HL-60 (cell line): Measurements from ENCODE around the gene KMT2A.

ENCODE experiments used
- DNase-seq, 2 experiments: peaks; one replicate each; pipeline ENCODE4 v3.0.0-alpha.2; 2010 to 2020; ENCODE audit warnings: low read depth in 1 of 2, low spot score in 1 of 2
- H3K27ac ChIP-seq: fragments of 250-450 bp; sonication (Bioruptor Pico); replicated peaks from 2 replicates; pipeline ENCODE4 v1.5.1; 2020; ENCODE audit warnings: mild to moderate bottlenecking, moderate library complexity
- H3K27me3 ChIP-seq: fragments of 250-450 bp; sonication (Bioruptor Pico); 2 replicates; pipeline ENCODE4 v1.5.1; 2021; ENCODE audit warnings: mild to moderate bottlenecking, moderate library complexity; ENCODE audit not compliant: insufficient read depth, poor library complexity, severe bottlenecking
- H3K4me3 ChIP-seq: replicated peaks from 2 replicates; pipeline ENCODE4 v1.5.1; 2011; ENCODE audit warnings: mild to moderate bottlenecking, control low read depth, low read length; ENCODE audit not compliant: insufficient read depth
- CTCF ChIP-seq: IDR thresholded peaks from one replicate; pipeline ENCODE4 v1.5.1; 2011; ENCODE audit warnings: low read length, control low read depth, inconsistent platforms; ENCODE audit not compliant: insufficient read depth
- GABPA ChIP-seq: IDR thresholded peaks from 2 replicates; pipeline ENCODE4 v1.6.1; 2012; ENCODE audit warnings: low read depth
- POLR2AphosphoS5 ChIP-seq: IDR thresholded peaks from 2 replicates; pipeline ENCODE4 v1.6.1; 2012; ENCODE audit warnings: low read depth
- REST ChIP-seq: IDR thresholded peaks from 2 replicates; pipeline ENCODE4 v1.6.1; 2012; ENCODE audit warnings: low read depth; ENCODE audit not compliant: insufficient replicate concordance
- SPI1 ChIP-seq: IDR thresholded peaks from 2 replicates; pipeline ENCODE4 v1.6.1; 2012; ENCODE audit warnings: low read depth, mild to moderate bottlenecking, borderline replicate concordance

Gene KMT2A

GRCh38 chr11:118448294-118448693 lies 12.0 kb downstream of the KMT2A start:
- Histone ChIP-seq H3K27ac (no peak overlapping the region), H3K4me3 (no peak overlapping the region), H3K27me3 (no peaks in the 10 kb centered on the region)
- no peak for TF ChIP-seq POLR2AphosphoS5
- no peak for TF ChIP-seq CTCF
- no peak for TF ChIP-seq GABPA
- TF ChIP-seq SPI1, result no peak
- no peak for TF ChIP-seq REST
- no peak for DNase-seq

GRCh38 chr11:118449316-118449918 lies 13.1 kb downstream of the KMT2A start:
- Histone ChIP-seq H3K4me3 (no peak overlapping the region), H3K27ac (no peak overlapping the region), H3K27me3 (no peaks in the 10 kb centered on the region)
- TF ChIP-seq POLR2AphosphoS5 (no peak), CTCF (no peak), SPI1 (no peak), GABPA (no peak), REST (no peak)
- no peak for DNase-seq

GRCh38 chr11:118450451-118450850 lies 14.2 kb downstream of the KMT2A start:
- Histone ChIP-seq H3K4me3 (no peak overlapping the region), H3K27ac (no peak overlapping the region), H3K27me3 (no peaks in the 10 kb centered on the region)
- no peak for TF ChIP-seq REST
- DNase-seq, result no peak

GRCh38 chr11:118462178-118462577 lies 25.9 kb downstream of the KMT2A start:
- no peak for DNase-seq

More at GRCh38 chr11:118462178-118462577, 25.9 kb downstream of the KMT2A start:
- Histone ChIP-seq H3K27ac (no peak overlapping the region), H3K27me3 (no peaks in the 10 kb centered on the region), H3K4me3 (no peak overlapping the region)
- TF ChIP-seq GABPA (no peak), SPI1 (no peak), REST (no peak), POLR2AphosphoS5 (no peak), CTCF (no peak)
